HL-60/S4 treated with retinoic acid at 250 ng/mL for 4 days and 3 days (cell line): Measurements from ENCODE around the gene GATA2.

Source experiments
- in situ Hi-C: fragments of 300-500 bp; cut with MboI; formaldehyde crosslinking; loops from 2 replicates; pipeline ENCODE4 v1.7.0; 2022; ENCODE audit warnings: low sequenced_read_pairs

The GATA2 gene

GRCh38 chr3:128492671-128493569, at the start of gene GATA2:
Gene GATA2, minus strand, starts transcription at chr3:128493201. Its CDS starts 6,170 bp downstream, at chr3:128487031.
- in situ Hi-C loops = no loop called here

- in situ Hi-C loops = no loop called here
These were observed 48.2 kb upstream of the GATA2 start for GRCh38 chr3:128541246-128541645.

GRCh38 chr3:128539376-128539775, 46.4 kb upstream of the GATA2 start:
- in situ Hi-C loops = no loop called here

- in situ Hi-C loops = no loop called here
These were observed 44.2 kb upstream of the GATA2 start for GRCh38 chr3:128537091-128537703.

- in situ Hi-C loops = no loop called here
These were observed 39.3 kb upstream of the GATA2 start for GRCh38 chr3:128532012-128532983.

- in situ Hi-C loops = no loop called here
These were observed 31.6 kb upstream of the GATA2 start for GRCh38 chr3:128524374-128525299.

GRCh38 chr3:128523591-128523990, 30.6 kb upstream of the GATA2 start:
- in situ Hi-C loops = no loop called here

- in situ Hi-C loops = no loop called here
These were observed 28.7 kb upstream of the GATA2 start for GRCh38 chr3:128521715-128522114.

GRCh38 chr3:128518587-128519490, 25.8 kb upstream of the GATA2 start:
- in situ Hi-C loops = no loop called here

- in situ Hi-C loops = no loop called here
These were observed 24.6 kb upstream of the GATA2 start for GRCh38 chr3:128517648-128518047.

- in situ Hi-C loops = no loop called here
These were observed 23.0 kb upstream of the GATA2 start for GRCh38 chr3:128515967-128516366.

GRCh38 chr3:128508852-128509251, 15.9 kb upstream of the GATA2 start:
- in situ Hi-C loops = no loop called here

- in situ Hi-C loops = no loop called here
These were observed 13.8 kb upstream of the GATA2 start for GRCh38 chr3:128506754-128507153.

- in situ Hi-C loops = no loop called here
These were observed 12.8 kb upstream of the GATA2 start for GRCh38 chr3:128505771-128506170.

- in situ Hi-C loops = no loop called here
These were observed 12.1 kb upstream of the GATA2 start for GRCh38 chr3:128504963-128505730.

GRCh38 chr3:128504533-128504915, 11.5 kb upstream of the GATA2 start:
- in situ Hi-C loops = no loop called here

GRCh38 chr3:128503751-128504532, 10.9 kb upstream of the GATA2 start:
- in situ Hi-C loops = no loop called here
